Measurements from ENCODE around the gene ALDH1A2.

GRCh38 chr15:58036579-58036978 is 28.9 kb downstream of the ALDH1A2 start:
- TF ChIP-seq POLR2A (IDR thresholded peaks at IDR 0.05) (no peak), POLR2AphosphoS5 (IDR thresholded peaks at IDR 0.05; ENCODE audit: insufficient read depth in 1 of 2, low read depth in 1 of 2) (no peak)
- TF ChIP-seq, protein P1, sequence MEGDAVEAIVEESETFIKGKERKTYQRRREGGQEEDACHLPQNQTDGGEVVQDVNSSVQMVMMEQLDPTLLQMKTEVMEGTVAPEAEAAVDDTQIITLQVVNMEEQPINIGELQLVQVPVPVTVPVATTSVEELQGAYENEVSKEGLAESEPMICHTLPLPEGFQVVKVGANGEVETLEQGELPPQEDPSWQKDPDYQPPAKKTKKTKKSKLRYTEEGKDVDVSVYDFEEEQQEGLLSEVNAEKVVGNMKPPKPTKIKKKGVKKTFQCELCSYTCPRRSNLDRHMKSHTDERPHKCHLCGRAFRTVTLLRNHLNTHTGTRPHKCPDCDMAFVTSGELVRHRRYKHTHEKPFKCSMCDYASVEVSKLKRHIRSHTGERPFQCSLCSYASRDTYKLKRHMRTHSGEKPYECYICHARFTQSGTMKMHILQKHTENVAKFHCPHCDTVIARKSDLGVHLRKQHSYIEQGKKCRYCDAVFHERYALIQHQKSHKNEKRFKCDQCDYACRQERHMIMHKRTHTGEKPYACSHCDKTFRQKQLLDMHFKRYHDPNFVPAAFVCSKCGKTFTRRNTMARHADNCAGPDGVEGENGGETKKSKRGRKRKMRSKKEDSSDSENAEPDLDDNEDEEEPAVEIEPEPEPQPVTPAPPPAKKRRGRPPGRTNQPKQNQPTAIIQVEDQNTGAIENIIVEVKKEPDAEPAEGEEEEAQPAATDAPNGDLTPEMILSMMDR (IDR thresholded peaks at IDR 0.05): no peak
